OCI-LY7 (cell line): Measurements from ENCODE around the gene ENO2.

Experiments
- EZH2phosphoT487 ChIP-seq: fragments of 200-600 bp; sonication (generic); IDR thresholded peaks from 2 replicates; pipeline ENCODE4 v1.6.1; 2018; ENCODE audit warnings: low read depth, borderline replicate concordance, mild to moderate bottlenecking, mixed run types, antibody characterized with exemption, low read length, moderate library complexity, mixed read lengths
- TF ChIP-seq, protein P1 (sequence below): fragments of 200-600 bp; sonication (generic); conservative IDR thresholded peaks from 2 replicates; pipeline ENCODE4 v1.5.1; 2014; ENCODE audit warnings: mild to moderate bottlenecking, antibody characterized with exemption, low read length, moderate library complexity, mixed read lengths

DNA sequence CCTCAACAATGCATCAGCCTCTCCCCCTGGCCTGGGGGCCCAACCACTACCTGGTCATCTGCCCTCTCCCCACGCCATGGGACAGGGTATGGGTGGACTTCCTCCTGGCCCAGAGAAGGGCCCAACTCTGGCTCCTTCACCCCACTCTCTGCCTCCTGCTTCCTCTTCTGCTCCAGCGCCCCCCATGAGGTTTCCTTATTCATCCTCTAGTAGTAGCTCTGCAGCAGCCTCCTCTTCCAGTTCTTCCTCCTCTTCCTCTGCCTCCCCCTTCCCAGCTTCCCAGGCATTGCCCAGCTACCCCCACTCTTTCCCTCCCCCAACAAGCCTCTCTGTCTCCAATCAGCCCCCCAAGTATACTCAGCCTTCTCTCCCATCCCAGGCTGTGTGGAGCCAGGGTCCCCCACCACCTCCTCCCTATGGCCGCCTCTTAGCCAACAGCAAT is 21.8 kb downstream of the ENO2 start:
- TF ChIP-seq, protein P1, sequence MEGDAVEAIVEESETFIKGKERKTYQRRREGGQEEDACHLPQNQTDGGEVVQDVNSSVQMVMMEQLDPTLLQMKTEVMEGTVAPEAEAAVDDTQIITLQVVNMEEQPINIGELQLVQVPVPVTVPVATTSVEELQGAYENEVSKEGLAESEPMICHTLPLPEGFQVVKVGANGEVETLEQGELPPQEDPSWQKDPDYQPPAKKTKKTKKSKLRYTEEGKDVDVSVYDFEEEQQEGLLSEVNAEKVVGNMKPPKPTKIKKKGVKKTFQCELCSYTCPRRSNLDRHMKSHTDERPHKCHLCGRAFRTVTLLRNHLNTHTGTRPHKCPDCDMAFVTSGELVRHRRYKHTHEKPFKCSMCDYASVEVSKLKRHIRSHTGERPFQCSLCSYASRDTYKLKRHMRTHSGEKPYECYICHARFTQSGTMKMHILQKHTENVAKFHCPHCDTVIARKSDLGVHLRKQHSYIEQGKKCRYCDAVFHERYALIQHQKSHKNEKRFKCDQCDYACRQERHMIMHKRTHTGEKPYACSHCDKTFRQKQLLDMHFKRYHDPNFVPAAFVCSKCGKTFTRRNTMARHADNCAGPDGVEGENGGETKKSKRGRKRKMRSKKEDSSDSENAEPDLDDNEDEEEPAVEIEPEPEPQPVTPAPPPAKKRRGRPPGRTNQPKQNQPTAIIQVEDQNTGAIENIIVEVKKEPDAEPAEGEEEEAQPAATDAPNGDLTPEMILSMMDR, result no peak
- no peak for TF ChIP-seq EZH2phosphoT487
